ENCODE measurements around the gene RC3H1.
A peak's percentile ranks its signal among the peaks of the same experiment; 100 is the strongest.
"Not testable (repeated sequence)": the region's sequence is repeated elsewhere in the genome, so short reads cannot be mapped to it uniquely, and the experiment has no call there.

Gene RC3H1, protein sequence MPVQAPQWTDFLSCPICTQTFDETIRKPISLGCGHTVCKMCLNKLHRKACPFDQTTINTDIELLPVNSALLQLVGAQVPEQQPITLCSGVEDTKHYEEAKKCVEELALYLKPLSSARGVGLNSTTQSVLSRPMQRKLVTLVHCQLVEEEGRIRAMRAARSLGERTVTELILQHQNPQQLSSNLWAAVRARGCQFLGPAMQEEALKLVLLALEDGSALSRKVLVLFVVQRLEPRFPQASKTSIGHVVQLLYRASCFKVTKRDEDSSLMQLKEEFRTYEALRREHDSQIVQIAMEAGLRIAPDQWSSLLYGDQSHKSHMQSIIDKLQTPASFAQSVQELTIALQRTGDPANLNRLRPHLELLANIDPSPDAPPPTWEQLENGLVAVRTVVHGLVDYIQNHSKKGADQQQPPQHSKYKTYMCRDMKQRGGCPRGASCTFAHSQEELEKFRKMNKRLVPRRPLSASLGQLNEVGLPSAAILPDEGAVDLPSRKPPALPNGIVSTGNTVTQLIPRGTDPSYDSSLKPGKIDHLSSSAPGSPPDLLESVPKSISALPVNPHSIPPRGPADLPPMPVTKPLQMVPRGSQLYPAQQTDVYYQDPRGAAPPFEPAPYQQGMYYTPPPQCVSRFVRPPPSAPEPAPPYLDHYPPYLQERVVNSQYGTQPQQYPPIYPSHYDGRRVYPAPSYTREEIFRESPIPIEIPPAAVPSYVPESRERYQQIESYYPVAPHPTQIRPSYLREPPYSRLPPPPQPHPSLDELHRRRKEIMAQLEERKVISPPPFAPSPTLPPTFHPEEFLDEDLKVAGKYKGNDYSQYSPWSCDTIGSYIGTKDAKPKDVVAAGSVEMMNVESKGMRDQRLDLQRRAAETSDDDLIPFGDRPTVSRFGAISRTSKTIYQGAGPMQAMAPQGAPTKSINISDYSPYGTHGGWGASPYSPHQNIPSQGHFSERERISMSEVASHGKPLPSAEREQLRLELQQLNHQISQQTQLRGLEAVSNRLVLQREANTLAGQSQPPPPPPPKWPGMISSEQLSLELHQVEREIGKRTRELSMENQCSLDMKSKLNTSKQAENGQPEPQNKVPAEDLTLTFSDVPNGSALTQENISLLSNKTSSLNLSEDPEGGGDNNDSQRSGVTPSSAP

DNA sequence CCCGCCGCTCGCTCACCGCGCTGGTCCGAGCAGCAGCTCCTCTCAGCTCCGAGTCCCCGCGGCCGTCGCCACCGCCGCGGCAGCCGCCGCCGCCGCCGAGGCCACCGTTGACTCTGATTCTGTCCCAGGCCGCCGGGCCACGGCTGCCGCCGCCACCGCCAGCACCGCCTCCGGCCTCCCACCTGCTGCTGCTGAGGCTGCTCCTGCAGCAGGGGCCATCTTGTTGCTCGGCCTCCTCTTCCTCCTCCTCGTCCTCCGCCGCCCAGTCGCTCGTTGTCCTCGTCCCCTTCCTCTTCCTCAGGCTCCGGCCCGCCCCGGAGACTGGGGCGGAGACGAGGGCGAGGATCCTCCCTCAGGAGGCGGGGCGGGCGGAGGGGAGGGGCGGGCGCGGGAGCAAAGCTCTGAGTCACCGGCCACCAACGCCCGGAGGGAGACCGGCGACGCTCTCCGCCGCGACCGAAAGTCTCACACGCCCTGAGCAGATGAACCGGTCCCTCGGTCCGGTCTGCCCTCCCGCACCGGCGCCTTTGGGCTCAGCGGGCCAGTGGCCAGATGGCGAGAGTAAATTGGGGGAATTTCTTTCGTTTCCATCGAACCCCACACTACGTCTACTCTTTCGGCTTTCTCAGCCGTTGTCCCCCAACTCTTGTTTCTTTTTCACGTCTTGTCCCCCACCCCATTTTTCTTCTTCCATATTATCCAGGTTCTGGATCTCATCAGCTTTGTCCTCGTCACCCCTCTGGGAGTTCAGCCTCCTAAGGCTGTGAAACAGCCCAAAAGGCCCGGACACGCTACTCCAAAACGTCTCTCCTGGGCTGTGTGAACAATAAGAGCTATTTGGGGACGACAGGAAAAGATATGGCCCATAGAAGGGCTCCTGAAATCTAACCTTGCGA is at the start of gene RC3H1:
Gene RC3H1 (minus strand): TSS at position 278 of the 896 bp plus-strand sequence. CDS start 29,372 bp downstream, outside the sequence.
- DNase-seq: peak; percentile 36

DNA sequence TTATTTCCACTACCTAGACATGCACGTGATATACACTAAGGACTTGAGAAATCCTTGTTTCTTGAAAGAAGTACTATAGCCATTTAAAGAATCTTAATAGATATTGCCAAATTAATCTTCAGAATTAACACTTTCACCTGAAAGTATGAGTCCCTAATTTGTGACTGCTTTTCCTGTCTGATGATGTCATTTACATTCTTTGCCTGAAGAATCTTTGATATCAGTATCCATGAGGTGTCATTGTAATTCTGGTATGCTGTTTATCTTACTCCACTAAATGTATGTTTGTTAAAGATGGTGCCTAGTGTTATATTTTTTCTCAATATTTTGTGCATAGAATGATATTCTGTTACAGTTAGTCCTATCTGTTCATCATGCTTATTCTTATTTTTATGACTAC is 48.5 kb upstream of the RC3H1 start:
- no peak for DNase-seq

DNA sequence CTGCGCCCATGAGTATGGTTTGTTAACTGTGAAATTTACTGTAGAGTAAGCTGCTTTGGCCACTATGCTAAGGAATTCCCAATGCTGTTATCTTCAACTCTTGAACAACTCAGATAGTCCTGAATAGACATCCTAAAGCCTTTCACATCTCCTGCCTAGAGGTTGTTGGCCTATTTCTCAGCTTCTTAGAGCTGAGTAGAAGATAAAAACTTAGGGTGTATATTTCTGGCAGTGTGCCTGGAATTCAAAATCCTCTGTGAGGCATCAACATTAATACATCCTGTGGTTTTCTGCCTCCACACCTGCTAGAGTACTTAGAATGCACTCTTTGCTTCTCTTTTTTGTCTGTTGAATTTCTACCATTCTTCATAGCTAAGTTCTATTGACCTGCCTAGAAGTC is 45.8 kb upstream of the RC3H1 start:
- no peak for DNase-seq

DNA sequence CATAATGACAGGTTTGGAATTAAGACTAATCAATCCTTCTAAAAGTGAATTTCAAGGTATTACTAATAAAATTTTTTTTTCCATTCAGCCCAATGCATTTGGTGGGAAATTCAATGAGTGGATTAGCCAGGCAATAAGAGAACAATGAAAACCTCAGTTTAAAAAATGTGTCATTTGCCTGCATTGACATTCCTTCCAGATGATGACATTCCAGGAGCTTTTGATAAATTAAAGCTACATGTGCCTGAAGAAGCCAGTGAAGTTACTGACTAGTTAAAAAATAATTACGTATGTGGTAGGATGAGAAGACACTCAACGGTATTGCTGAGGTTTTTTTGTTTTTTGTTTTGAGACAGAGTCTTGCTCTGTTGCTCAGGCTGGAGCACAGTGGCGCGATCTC is 37.9 kb upstream of the RC3H1 start:
- no peak for DNase-seq

DNA sequence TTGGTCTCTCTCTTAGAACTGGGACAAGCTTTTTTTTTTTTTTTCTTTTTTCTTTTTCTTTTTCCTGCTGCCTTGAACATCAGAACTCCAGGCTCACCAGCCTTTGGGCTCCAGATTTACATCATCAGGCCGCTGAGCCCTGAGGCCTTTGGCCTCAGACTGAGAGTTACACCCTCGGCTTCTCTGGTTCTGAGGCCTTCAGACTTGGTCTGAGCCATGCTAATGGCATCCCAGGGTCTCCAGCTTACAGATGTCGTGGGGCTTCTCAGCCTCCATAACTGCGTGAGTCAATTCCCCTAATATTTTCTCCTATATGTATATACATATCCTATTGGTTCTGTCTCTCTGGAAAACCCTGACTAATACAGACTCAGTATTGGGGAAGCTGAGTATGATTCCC is 36.5 kb upstream of the RC3H1 start:
- DNase-seq: no peak

DNA sequence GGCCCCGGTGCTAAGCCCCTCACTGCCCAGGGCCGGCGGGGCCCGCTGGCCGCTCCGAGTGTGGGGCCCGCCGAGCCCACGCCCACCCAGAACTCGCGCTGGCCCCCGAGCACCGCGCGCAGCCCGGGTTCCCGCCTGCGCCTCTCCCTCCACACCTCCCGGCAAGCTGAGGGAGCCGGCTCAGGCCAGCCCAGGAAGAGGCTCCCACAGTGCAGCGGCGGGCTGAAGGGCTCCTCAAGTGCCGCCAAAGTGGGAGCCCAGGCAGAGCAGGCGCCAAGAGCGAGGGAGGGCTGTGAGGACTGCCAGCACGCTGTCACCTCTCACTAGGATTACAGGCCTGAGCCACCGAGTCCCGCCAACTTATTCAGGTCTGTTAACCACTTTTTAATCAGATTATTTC is 34.5 kb upstream of the RC3H1 start:
- not testable (repeated sequence) for DNase-seq

DNA sequence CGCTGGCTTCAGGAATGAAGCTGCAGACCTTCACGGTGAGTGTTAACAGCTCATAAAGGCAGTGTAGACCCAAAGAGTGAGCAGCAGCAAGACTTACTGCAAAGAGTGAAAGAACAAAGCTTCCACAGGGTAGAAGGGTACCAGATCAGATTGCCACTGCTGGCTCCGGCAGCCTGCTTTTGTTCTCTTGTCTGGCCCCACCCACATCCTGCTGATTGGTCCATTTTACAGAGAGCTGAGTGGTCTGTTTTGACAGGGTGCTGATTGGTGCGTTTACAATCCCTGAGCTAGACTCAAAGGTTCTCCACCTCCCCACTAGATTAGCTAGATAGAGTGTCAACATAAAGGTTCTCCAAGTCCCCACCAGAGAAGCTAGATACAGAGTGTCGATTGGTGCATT is 33.6 kb upstream of the RC3H1 start:
- DNase-seq: not testable (repeated sequence)

DNA sequence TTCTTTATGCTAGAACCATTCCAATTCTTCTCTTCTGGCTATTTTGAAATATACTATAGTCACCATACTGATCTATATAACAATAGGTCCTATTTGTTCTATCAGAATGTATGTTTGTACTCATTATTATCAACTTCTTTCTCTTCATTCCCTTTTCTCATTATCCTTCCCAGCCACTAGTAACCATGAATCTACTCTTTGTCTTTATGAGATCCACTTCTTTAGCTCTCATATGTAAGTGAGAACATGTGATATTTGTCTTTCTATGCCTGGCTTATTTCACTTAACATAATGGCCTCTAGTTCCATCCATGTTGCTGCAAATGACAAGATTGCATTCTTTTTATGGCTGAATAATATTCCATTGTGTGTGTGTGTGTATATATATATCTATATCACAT is 31.7 kb upstream of the RC3H1 start:
- DNase-seq: no peak

DNA sequence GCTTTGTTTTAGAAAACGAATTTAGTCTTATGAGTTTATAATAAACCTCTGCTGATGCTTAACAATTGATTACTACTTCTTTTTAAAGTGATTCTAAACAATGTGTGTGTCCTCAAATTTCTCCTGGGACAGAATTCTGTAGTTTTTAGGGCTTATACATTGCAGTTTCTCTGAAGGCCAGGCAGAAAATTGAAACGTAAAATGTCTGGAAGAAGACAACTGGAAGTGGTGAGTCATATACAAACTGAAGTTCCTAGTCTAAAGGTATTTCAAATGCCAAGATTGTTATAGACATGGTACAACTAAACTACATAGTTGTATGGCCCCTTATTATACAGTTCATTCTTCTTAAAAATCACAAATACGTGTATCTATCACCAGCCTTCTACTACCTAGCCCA is 30.5 kb upstream of the RC3H1 start:
- DNase-seq: no peak

DNA sequence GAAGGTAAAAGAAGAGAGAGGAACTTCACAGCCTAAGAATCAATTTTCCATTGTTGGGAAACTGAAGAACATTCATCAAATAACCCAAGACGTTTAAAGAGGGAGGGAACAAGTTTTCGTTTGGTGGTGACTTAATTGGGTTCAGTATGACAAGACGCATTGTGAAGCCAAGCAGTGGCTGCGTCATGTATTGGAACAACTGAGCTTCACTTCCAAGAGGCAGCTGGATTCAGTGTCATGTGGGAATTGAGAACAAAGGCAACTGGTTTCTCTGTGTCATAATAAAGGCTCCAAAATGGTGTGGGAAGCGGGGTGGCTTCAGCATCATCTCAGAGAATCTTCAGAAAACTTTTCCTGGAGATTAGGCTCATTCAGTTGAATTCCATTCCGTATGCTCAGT is 29.8 kb upstream of the RC3H1 start:
- DNase-seq: no peak

DNA sequence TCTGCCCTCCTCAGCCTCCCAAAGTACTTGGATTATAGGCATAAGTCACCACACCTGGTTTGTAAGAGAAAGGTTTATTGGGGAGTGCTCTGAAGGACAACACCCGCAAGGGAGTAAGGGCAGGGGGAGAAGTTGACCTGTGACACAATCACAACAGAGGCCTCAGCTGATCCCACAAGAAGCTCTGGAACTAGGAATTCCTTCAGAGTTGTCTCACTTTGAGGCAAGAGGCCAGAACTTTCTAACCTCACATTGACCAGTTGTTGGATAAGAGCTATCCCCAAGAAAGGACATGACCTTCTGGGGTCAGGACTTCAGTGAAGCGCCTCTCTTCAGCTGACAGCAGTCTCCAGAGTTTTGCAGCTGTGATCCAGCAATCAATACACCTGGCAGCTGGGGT is 27.4 kb upstream of the RC3H1 start:
- no peak for DNase-seq

DNA sequence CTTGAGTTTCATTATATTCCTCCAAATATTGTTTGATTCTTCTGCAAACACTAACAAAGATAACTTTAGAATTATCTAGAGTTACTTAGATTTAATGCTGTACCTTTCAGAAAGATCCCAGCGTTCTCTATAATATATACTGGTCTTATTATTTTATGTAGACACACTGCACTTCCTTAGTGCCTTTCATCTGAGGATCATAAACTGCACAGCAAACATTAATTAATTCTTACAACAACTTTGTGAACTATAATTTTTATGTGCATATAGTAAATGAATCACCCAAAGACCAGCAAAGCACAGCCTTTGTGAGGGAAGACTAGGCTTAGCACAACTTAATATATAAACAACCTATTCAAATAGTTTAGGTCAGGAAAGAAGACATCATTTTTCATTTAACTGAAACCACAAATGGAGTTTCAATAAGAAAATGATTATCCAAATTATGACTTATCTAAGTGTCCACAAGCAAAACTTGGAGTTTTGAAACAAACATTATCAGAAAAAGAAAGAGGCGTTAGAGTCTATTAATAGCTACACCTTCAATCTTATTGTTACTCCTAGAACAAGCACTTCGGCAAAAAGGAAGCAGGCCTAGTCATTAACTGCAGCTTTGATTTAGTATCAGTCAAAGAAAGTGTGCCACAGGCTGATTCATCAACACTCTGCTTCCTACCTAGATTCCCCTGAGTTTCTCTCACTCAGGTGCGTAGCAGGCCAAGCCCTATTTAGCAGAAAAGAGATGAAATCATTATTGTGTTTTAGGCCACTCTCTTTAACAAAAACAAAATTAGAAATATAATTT is 22.5 kb upstream of the RC3H1 start:
- no peak for DNase-seq

DNA sequence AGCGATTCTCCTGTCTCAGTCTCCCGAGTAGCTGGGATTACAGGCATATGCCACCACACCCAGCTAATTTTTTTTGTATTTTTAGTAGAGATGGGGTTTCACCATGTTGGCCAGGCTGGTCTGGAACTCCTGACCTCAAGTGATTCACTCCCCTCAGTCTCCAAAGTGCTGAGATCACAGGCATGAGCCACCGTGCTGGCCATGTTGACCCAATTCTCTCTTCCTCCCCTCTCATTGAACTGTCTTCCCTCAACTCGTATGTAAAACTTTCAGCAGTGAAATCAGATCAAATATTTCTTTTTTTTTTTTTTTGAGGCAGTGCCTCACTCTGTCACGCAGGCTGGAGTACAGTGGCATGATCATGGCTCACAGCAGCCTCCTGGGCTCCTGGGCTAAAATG is 20.4 kb upstream of the RC3H1 start:
- DNase-seq: not testable (repeated sequence)

DNA sequence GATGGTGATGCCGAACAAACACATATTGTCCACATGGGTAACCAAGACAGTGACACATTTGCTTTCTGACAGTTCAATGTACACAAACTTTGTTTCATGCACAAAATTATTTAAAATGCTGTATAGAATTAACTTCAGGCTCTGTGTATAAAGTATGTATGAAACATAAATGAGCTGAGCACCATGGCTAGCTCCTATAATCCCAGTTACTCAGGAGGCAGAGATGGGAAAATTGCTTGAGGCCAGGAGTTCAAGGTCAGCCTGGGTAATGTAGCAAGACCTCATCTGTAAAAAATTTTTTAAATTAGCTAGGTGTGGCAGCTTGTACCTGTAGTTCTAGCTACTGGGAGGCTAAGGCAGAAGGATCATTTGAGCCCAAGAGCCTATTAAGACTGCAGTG is 19.2 kb upstream of the RC3H1 start:
- no peak for DNase-seq

DNA sequence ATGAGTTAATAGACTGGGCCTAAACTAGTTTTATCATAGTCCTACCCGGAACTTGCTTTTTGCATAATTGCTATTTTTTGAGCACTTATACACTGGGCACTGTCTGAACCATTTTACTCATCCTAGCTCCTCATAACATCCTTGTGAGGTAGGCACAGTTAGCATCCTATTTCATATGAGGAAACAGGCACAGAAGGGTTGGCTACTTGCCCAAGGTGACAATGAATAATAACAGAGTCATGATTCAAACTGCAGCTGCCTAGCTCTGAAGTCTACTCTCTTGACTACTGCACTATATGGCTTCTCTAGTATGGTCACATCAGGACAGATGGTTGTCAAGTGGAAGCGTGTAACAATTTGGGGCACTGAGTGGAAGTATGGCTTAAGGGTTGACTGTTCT is 18.2 kb upstream of the RC3H1 start:
- DNase-seq: peak; percentile 65

DNA sequence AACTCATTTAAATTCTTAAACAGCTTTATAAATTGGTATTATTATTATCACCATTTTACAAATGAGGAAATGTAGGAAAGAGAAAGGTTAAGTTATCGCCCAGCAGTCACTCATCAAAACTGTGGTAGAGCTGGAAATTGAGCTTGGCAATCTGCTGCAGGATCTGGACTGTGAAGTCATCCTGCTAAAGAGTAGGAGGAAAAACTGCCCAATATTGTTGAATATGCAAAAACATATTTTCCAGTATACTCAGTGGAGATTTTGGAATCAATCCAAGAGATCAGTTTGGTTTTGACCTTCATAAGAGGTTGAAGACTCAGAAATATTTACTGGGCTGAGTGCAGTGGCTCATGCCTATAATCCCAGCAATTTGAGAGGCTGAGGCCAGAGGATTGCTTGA is 16.9 kb upstream of the RC3H1 start:
- DNase-seq: no peak

DNA sequence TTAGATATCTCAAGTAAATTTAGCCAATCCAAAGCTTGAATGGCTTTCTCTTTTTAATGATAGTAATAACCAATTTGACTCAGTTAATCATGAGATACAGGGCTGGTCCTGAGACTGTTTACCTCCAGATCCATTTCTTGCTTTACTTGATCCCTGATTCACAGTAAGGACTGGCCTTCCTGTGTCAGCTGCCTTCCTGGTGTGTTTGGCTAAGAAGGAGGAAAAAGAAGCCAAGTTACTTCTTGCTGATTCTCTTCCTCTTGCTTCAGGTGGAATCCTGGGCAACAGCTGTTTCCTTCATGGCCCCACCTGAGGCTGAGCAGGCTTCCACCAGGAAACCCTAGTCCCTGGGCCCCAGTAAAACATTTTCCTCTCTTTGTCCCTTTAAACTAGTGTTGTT is 14.6 kb upstream of the RC3H1 start:
- no peak for DNase-seq

DNA sequence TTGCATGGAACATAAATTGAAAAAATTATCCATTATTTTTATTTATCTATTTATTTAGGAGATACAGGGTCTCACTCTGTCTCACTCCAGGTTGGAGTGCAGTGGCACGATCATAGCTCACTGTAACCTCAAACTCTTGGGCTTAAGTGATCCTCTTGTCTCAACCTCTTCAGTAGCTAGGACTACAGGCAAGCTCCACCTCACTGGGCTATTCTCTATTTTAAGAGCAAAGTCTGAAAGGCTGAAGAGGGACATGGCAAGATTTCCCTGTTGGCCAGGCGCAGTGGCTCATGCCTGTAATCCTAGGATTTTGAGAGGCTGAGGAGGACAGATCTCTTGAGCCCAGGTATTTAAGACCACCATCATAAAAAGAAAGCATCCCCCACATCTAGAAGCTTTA is 14.0 kb upstream of the RC3H1 start:
- no peak for DNase-seq

DNA sequence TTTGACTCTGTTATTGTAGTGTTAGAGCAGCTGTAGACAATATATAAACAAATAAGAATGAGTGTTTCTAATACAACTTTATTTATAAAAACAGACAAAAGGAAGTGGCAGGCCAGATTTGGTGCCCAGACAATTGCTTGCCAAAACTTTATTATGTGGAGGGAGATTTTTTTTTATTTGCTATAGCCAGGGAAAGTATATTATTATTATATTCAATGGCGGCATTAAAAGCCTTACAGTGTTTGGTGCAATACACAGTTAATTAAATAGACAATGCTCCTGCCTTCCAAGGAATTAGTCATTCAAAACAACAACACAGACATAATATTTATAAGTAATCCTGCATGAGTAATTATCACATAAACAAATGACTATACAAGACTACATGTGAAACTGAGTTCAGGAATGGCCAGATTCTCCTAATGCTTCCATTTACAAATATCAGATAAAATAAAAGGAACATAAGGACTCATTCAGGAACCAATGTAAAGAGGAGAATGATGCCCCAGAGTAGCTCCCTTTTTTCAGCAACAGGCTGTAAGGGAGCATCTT is 10.6 kb upstream of the RC3H1 start:
- no peak for DNase-seq

DNA sequence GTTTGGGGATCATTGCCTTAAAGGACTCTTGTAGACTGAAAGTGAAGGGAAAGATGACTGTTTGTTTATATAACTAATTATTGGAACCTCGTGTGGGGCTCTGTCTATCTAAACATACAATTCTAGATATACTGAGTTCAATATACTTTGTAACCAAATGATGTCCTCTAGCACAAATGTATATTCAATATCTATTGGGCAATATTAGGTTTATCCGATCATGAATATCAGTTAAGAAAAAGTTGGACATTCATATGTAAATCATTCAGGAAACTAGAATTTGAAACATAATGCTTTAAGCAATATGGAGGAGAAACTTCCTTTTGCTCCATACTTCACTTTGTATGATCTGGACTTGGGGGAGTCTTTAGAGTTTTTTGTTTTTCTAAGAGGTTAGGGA is 8.9 kb upstream of the RC3H1 start:
- no peak for DNase-seq

DNA sequence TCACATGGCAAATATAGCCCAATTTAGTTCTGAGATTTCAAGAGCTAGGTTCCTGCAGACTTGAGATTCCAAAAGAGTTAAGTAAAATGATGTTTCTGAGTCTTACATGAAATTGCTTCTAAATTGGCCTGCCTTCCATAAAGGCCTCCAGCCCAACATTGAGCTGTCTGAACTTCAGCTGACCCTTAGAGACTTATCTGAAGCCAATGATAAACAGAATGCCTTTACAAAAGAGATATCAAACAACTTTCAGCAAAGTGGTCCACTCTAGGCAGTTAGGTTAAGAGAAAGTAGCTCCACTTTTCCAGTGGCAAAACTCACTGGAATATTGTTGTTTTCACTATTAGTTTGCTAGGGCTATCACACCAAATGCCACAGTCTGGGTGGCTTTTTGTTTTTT is 6.3 kb upstream of the RC3H1 start:
- DNase-seq: no peak

All from NCI-H1436 treated with DMSO at 0.1 percent for 48 hours (cell line).